H1 (cell line): ENCODE results near the gene MAPK8IP3. TPM values are rescaled to one million over a fixed set of nuclear protein-coding genes. Genes with fewer than 3 reads are reported as not detected.

ENCODE experiments used
- CTCF ChIA-PET: fragments of 300-600 bp; sonication (Branson Sonifier 250); formaldehyde crosslinking; loops from one replicate; lab custom pipeline; 2021; ENCODE audit not compliant: partially characterized antibody; lab: Charles Lee
- POLR2A ChIA-PET: fragments of 300-600 bp; sonication (Branson Sonifier 250); formaldehyde crosslinking; loops from one replicate; lab custom pipeline; 2021; ENCODE audit warnings: inconsistent platforms; ENCODE audit not compliant: partially characterized antibody; lab: Charles Lee
- DNase-seq, 2 experiments: peaks; one replicate each; pipeline versions ENCODE4 v3.0.0 to v3.0.0-alpha.2; 2010 to 2022; ENCODE audit warnings: low spot score in 2 of 2, low read depth in 1 of 2, mixed read lengths in 1 of 2
- FAIRE-seq: peaks from 2 replicates; lab custom pipeline; 2011; peaks lifted over from hg19 to GRCh38; lab: Jason Lieb, UNC
- H2AFZ ChIP-seq: 2 replicates; pipeline ENCODE4 v1.8.1; 2012; ENCODE audit warnings: low read length, inconsistent platforms
- H2AK5ac ChIP-seq: 2 replicates; pipeline ENCODE4 v1.6.1; 2013; ENCODE audit warnings: low read depth, low read length
- H2BK120ac ChIP-seq: replicated peaks from 2 replicates; pipeline ENCODE3; 2013; ENCODE audit warnings: low read depth, low read length, inconsistent platforms
- H2BK12ac ChIP-seq: 2 replicates; pipeline ENCODE4 v1.6.1; 2013; ENCODE audit warnings: low read depth, low read length
- H2BK15ac ChIP-seq: 2 replicates; pipeline ENCODE4 v1.6.1; 2013; ENCODE audit warnings: low read length
- H2BK20ac ChIP-seq: 2 replicates; pipeline ENCODE4 v1.6.1; 2013; ENCODE audit warnings: low read length
- H2BK5ac ChIP-seq: 2 replicates; pipeline ENCODE4 v1.6.1; 2013; ENCODE audit warnings: low read depth, low read length
- H3K14ac ChIP-seq: 2 replicates; pipeline ENCODE4 v1.6.1; 2013; ENCODE audit warnings: inconsistent platforms; ENCODE audit not compliant: insufficient read length
- H3K18ac ChIP-seq: 2 replicates; pipeline ENCODE4 v1.6.1; 2013; ENCODE audit warnings: low read length; ENCODE audit errors: extremely low read depth
- H3K23ac ChIP-seq: 2 replicates; pipeline ENCODE4 v1.6.1; 2013; ENCODE audit warnings: inconsistent platforms; ENCODE audit not compliant: insufficient read length
- H3K23me2 ChIP-seq: 2 replicates; pipeline ENCODE4 v1.6.1; 2013; ENCODE audit warnings: low read depth, low read length
- H3K27ac ChIP-seq: 2 replicates; pipeline ENCODE4 v1.6.1; 2011; ENCODE audit warnings: low read depth, low read length, inconsistent platforms
- H3K27me3 ChIP-seq, 4 experiments: replicated peaks in 1 of 4; 1 replicate in 1 of 4; 2 replicates in 3 of 4; pipeline versions ENCODE4 v1.6.1 to v1.8.1; 2011 to 2013; ENCODE audit warnings: low read length in 3 of 4, mild to moderate bottlenecking in 3 of 4, inconsistent platforms in 2 of 4, mixed read lengths in 2 of 4, moderate library complexity in 1 of 4; ENCODE audit not compliant: control insufficient read depth in 3 of 4, insufficient read depth in 3 of 4; ENCODE audit errors: extremely low read depth in 1 of 4
- H3K36me3 ChIP-seq, 4 experiments: 2 replicates each; pipeline versions ENCODE4 v1.6.1 to v1.8.1; 2011 to 2013; ENCODE audit warnings: mild to moderate bottlenecking in 4 of 4, low read length in 3 of 4, moderate library complexity in 2 of 4, control low read depth in 1 of 4, inconsistent platforms in 1 of 4; ENCODE audit not compliant: insufficient read depth in 4 of 4, control insufficient read depth in 2 of 4
- H3K4ac ChIP-seq: replicated peaks from 2 replicates; pipeline ENCODE3; 2013; ENCODE audit warnings: low read length, low read depth, mixed read lengths, inconsistent platforms; ENCODE audit not compliant: insufficient read length
- H3K4me1 ChIP-seq, 4 experiments: replicated peaks in 1 of 4; 1 replicate in 1 of 4; 2 replicates in 3 of 4; pipeline versions ENCODE4 v1.6.1 to v1.8.1; 2011 to 2013; ENCODE audit warnings: low read length in 3 of 4, inconsistent platforms in 2 of 4, mixed read lengths in 1 of 4; ENCODE audit not compliant: insufficient read depth in 4 of 4, control insufficient read depth in 3 of 4
- H3K4me2 ChIP-seq, 2 experiments: 2 replicates each; pipeline versions ENCODE4 v1.6.1 to v1.8.1; 2011 to 2013; ENCODE audit warnings: low read depth in 2 of 2, low read length in 2 of 2, control low read depth in 1 of 2, inconsistent platforms in 1 of 2, mild to moderate bottlenecking in 1 of 2; ENCODE audit not compliant: insufficient read depth in 1 of 2
- H3K4me3 ChIP-seq, 4 experiments: fragments of 200-600, 300-600 bp in 1 of 4; sonication (generic), shearing (Covaris generic), sonication (Bioruptor Twin) in 1 of 4; 2 replicates each; pipeline versions ENCODE4 v1.5.1 to v1.8.1; 2011 to 2016; ENCODE audit warnings: low read length in 4 of 4, low read depth in 3 of 4, control low read depth in 2 of 4, inconsistent platforms in 2 of 4, mild to moderate bottlenecking in 2 of 4, mixed read lengths in 1 of 4, moderate library complexity in 1 of 4; ENCODE audit not compliant: insufficient read depth in 2 of 4; ENCODE audit errors: extremely low read depth in 1 of 4
- H3K56ac ChIP-seq: replicated peaks from 2 replicates; pipeline ENCODE3; 2013; ENCODE audit warnings: low read depth, mild to moderate bottlenecking, mixed read lengths, low read length, inconsistent platforms; ENCODE audit not compliant: insufficient read length
- H3K79me1 ChIP-seq: 2 replicates; pipeline ENCODE4 v1.6.1; 2013; ENCODE audit warnings: low read depth, low read length, control low read depth
- H3K79me2 ChIP-seq, 2 experiments: 2 replicates each; pipeline versions ENCODE4 v1.6.1 to v1.8.1; 2012 to 2013; ENCODE audit warnings: low read length in 2 of 2, mild to moderate bottlenecking in 2 of 2, inconsistent platforms in 1 of 2; ENCODE audit not compliant: insufficient read depth in 2 of 2, control insufficient read depth in 1 of 2
- H3K9ac ChIP-seq, 4 experiments: replicated peaks in 1 of 4; 1 replicate in 1 of 4; 2 replicates in 3 of 4; pipeline versions ENCODE4 v1.6.1 to v1.8.1; 2011 to 2013; ENCODE audit warnings: low read depth in 3 of 4, low read length in 3 of 4, control low read depth in 2 of 4, mild to moderate bottlenecking in 2 of 4, moderate library complexity in 2 of 4, inconsistent platforms in 1 of 4; ENCODE audit errors: extremely low read depth in 1 of 4
- H3K9me3 ChIP-seq, 2 experiments: 2 replicates each; pipeline versions ENCODE4 v1.6.1 to v1.8.1; 2012 to 2013; ENCODE audit warnings: mild to moderate bottlenecking in 2 of 2, moderate library complexity in 2 of 2, control low read depth in 1 of 2, inconsistent platforms in 1 of 2, low read depth in 1 of 2, low read length in 1 of 2, mixed read lengths in 1 of 2; ENCODE audit not compliant: insufficient read depth in 2 of 2
- H4K20me1 ChIP-seq, 2 experiments: replicated peaks in 1 of 2; 2 replicates each; pipeline versions ENCODE3 to v1.8.1; 2011 to 2013; ENCODE audit warnings: inconsistent platforms in 2 of 2, low read length in 2 of 2, mild to moderate bottlenecking in 1 of 2; ENCODE audit not compliant: insufficient read depth in 2 of 2, control insufficient read depth in 1 of 2
- H4K5ac ChIP-seq: 2 replicates; pipeline ENCODE4 v1.6.1; 2013; ENCODE audit warnings: low read length, low read depth, mixed read lengths, inconsistent platforms; ENCODE audit not compliant: insufficient read length
- H4K8ac ChIP-seq: 2 replicates; pipeline ENCODE4 v1.8.0; 2013; ENCODE audit warnings: mild to moderate bottlenecking, moderate library complexity, low read length, inconsistent platforms; ENCODE audit not compliant: insufficient read depth; ENCODE audit errors: extremely low read depth
- H4K91ac ChIP-seq: replicated peaks from 2 replicates; pipeline ENCODE3; 2013; ENCODE audit warnings: low read length, mixed read lengths, inconsistent platforms; ENCODE audit not compliant: insufficient read length
- ASH2L ChIP-seq: fragments of 200-600, 300-600 bp; sonication (generic); IDR thresholded peaks from one replicate; pipeline ENCODE4 v1.7.1; 2017; ENCODE audit warnings: low read length
- WGBS, 2 experiments: shearing (Covaris generic) in 1 of 2; methylation state at CpG; one replicate each; pipeline versions ENCODE4 v1.1.6 to v1.1.7; 2013 to 2015; ENCODE audit warnings: low lambda C conversion rate in 2 of 2, mixed read lengths in 2 of 2, inconsistent platforms in 1 of 2, low coverage in 1 of 2, missing lambda C conversion rate in 1 of 2; ENCODE audit not compliant: insufficient replicate concordance in 2 of 2, insufficient coverage in 1 of 2, insufficient read length in 1 of 2; ENCODE audit errors: extremely low coverage in 1 of 2, missing lambda C conversion rate in 1 of 2; 5-methylcytosine and 5-hydroxymethylcytosine counted together
- polyA plus RNA-seq, 7 experiments: library from polyadenylated mRNA; depleted of rRNA in 3 of 7; stranded (reverse) in 5 of 7; unstranded in 2 of 7; fragments of >200 nt in 5 of 7; fragments of 200-250 nt in 2 of 7; gene quantifications; 1 replicate in 5 of 7; 2 replicates in 1 of 7; 4 replicates in 1 of 7; pipeline versions ENCODE4 v1.2.1 to v1.2.3, GENCODE V29; 2011 to 2013; ENCODE audit warnings: missing spikeins in 2 of 7, mixed read lengths in 2 of 7
- total RNA-seq: library from RNA; stranded (reverse); fragmentation: NEBNext Ultra II Directional; extraction: Animal tissue kit (Norgen Biotek cat#: 25700); gene quantifications from 2 replicates; pipeline ENCODE4 v1.2.1, GENCODE V29; 2021

Gene MAPK8IP3
- total and polyA plus RNA-seq, 2 of the 8 experiments (the other 6 are each of a cell fraction or from before 2014, with no cell fraction given): 16.9 to 43.4 TPM

GRCh38 chr16:1677942-1678499 lies 28.0 kb upstream of the MAPK8IP3 start, which contains the start of gene JPT2:
JPT2 (plus strand) TSS chr16:1678279; CDS start chr16:1678313, 34 bp downstream.
- Histone ChIP-seq H4K91ac (peak within 1 kb of the TSS; percentile 91), H3K79me2 (peaks cover 38 to 47% of the 10 kb centered on the region in 2 experiments), H3K36me3 (peaks cover 0 to 24% (median 11%) of the 10 kb centered on the region in 4 experiments; a peak in 4 of 8 replicates), H2BK5ac (no peak within 1 kb of the TSS; the same call in 1 of the 2 replicates), H2AFZ (no peak within 1 kb of the TSS), H2AK5ac (0 out of 2 replicates have a peak within 1 kb of the TSS, but pooled peaks have one; percentile 45), H4K5ac (peak within 1 kb of the TSS; percentile 71), H3K23me2 (peaks cover 8% of the 10 kb centered on the region), H4K20me1 (peaks cover 7 to 26% of the 10 kb centered on the region in 2 experiments), H2BK15ac (no peak within 1 kb of the TSS), H3K4me2 (peak within 1 kb of the TSS; percentile 86 to 89), H3K14ac (peak within 1 kb of the TSS; percentile 82), H3K79me1 (peaks cover 11% of the 10 kb centered on the region), H2BK120ac (no peak within 1 kb of the TSS), H3K4me3 (peak within 1 kb of the TSS; percentile 87 to 99 (median 94)), H4K8ac (peak within 1 kb of the TSS; percentile 89), H3K27ac (peak within 1 kb of the TSS; percentile 87), H3K9me3 (no peaks in the 10 kb centered on the region), H3K4me1 (peaks cover 0 to 10% (median 2%) of the 10 kb centered on the region in 4 experiments; a peak in 4 of 7 replicates), H3K18ac (peak within 1 kb of the TSS; percentile 90; the same call in 1 of the 2 replicates), H2BK20ac (no peak within 1 kb of the TSS), H3K9ac (peak within 1 kb of the TSS; percentile 87 to 94 (median 90)), H3K23ac (no peak within 1 kb of the TSS), H3K27me3 (no peaks in the 10 kb centered on the region), H3K56ac (peak within 1 kb of the TSS; percentile 79), H2BK12ac (no peak within 1 kb of the TSS), H3K4ac (peak within 1 kb of the TSS; percentile 98)
- CTCF ChIA-PET: interaction anchor here (1.0 to 1.8 kb wide), 5 partner anchors 12 to 80 kb away, joined by 3 to 7 read pairs (median 4); no protein-coding TSS in a partner anchor
- DNase-seq (peak; percentile 88 to 95), FAIRE-seq (no peak)
- POLR2A ChIA-PET: interaction anchor here (0.6 to 4.0 kb wide), 22 partner anchors 9 to 339 kb away, joined by 3 to 34 read pairs (median 4); partner anchors contain the start of genes EME2, FAHD1, MAPK8IP3 and MRPS34
- WGBS, 2 experiments: 1% methylated on average over 42 of the region's 79 CpGs; no CpG with 5 or more reads in 1 of the 2 experiments
- no peak for TF ChIP-seq ASH2L
